Measurements from ENCODE around the gene HOXA3.

The HOXA3 gene

GRCh38 chr7:27111042-27111750 is 41.2 kb downstream of the HOXA3 start:
- Mint-ChIP-seq H3K36me3 (ENCODE audit: low read depth) (no peaks in the 10 kb centered on the region), H3K4me1 (ENCODE audit: low read depth) (no peaks in the 10 kb centered on the region), H3K27me3 (peaks cover 32% of the 10 kb centered on the region), H3K27ac (no peak overlapping the region), H3K4me3 (no peak overlapping the region), H3K9me3 (no peaks in the 10 kb centered on the region)
- DNase-seq: no peak

- Mint-ChIP-seq H3K4me1 (ENCODE audit: low read depth) (no peaks in the 10 kb centered on the region), H3K36me3 (ENCODE audit: low read depth) (no peaks in the 10 kb centered on the region), H3K9me3 (no peaks in the 10 kb centered on the region), H3K27me3 (peaks cover 37% of the 10 kb centered on the region), H3K27ac (no peak overlapping the region), H3K4me3 (no peak overlapping the region)
- no peak for DNase-seq
Observed at GRCh38 chr7:27110186-27111031, 42.0 kb downstream of the HOXA3 start.

GRCh38 chr7:27109466-27110185 is 42.8 kb downstream of the HOXA3 start:
- no peak for DNase-seq
- Mint-ChIP-seq H3K4me1 (ENCODE audit: low read depth) (no peaks in the 10 kb centered on the region), H3K27me3 (peaks cover 44% of the 10 kb centered on the region), H3K9me3 (no peaks in the 10 kb centered on the region), H3K36me3 (ENCODE audit: low read depth) (no peaks in the 10 kb centered on the region), H3K27ac (no peak overlapping the region), H3K4me3 (no peak overlapping the region)

- Mint-ChIP-seq H3K27me3 (peaks cover 50% of the 10 kb centered on the region), H3K36me3 (ENCODE audit: low read depth) (no peaks in the 10 kb centered on the region), H3K9me3 (no peaks in the 10 kb centered on the region), H3K4me3 (no peak overlapping the region), H3K4me1 (ENCODE audit: low read depth) (peaks cover 2% of the 10 kb centered on the region), H3K27ac (no peak overlapping the region)
- DNase-seq: no peak
Observed at GRCh38 chr7:27108390-27109127, 43.8 kb downstream of the HOXA3 start.

GRCh38 chr7:27107391-27108381 is 44.7 kb downstream of the HOXA3 start:
- H3K27me3 Mint-ChIP-seq: peaks cover 53% of the 10 kb centered on the region
- H3K9me3 Mint-ChIP-seq: no peaks in the 10 kb centered on the region
- H3K27ac Mint-ChIP-seq: no peak overlapping the region
- H3K4me3 Mint-ChIP-seq: no peak overlapping the region
- H3K36me3 Mint-ChIP-seq (ENCODE audit: low read depth): no peaks in the 10 kb centered on the region
- peaks cover 6% of the 10 kb centered on the region for H3K4me1 Mint-ChIP-seq (ENCODE audit: low read depth)
- no peak for DNase-seq

- Mint-ChIP-seq H3K9me3 (no peaks in the 10 kb centered on the region), H3K27me3 (peaks cover 58% of the 10 kb centered on the region), H3K4me1 (ENCODE audit: low read depth) (peaks cover 12% of the 10 kb centered on the region), H3K4me3 (no peak overlapping the region), H3K27ac (no peak overlapping the region), H3K36me3 (ENCODE audit: low read depth) (no peaks in the 10 kb centered on the region)
- no peak for DNase-seq
Observed at GRCh38 chr7:27106901-27107240, 45.5 kb downstream of the HOXA3 start.

- no peaks in the 10 kb centered on the region for H3K36me3 Mint-ChIP-seq (ENCODE audit: low read depth)
- no peak overlapping the region for H3K4me3 Mint-ChIP-seq
- H3K9me3 Mint-ChIP-seq: no peaks in the 10 kb centered on the region
- H3K4me1 Mint-ChIP-seq (ENCODE audit: low read depth): peaks cover 16% of the 10 kb centered on the region
- H3K27me3 Mint-ChIP-seq: peaks cover 58% of the 10 kb centered on the region
- no peak overlapping the region for H3K27ac Mint-ChIP-seq
- DNase-seq: no peak
Observed at GRCh38 chr7:27106181-27106900, 46.0 kb downstream of the HOXA3 start.

- no peak for DNase-seq
- Mint-ChIP-seq H3K4me1 (ENCODE audit: low read depth) (peaks cover 16% of the 10 kb centered on the region), H3K36me3 (ENCODE audit: low read depth) (no peaks in the 10 kb centered on the region), H3K27me3 (peaks cover 64% of the 10 kb centered on the region), H3K27ac (no peak overlapping the region), H3K4me3 (no peak overlapping the region), H3K9me3 (no peaks in the 10 kb centered on the region)
Observed at GRCh38 chr7:27105301-27106031, 46.9 kb downstream of the HOXA3 start.

GRCh38 chr7:27104341-27105058 is 47.9 kb downstream of the HOXA3 start:
- DNase-seq: no peak
- no peak overlapping the region for H3K4me3 Mint-ChIP-seq
- H3K9me3 Mint-ChIP-seq: no peaks in the 10 kb centered on the region
- H3K4me1 Mint-ChIP-seq (ENCODE audit: low read depth): peaks cover 16% of the 10 kb centered on the region
- H3K27ac Mint-ChIP-seq: no peak overlapping the region
- no peaks in the 10 kb centered on the region for H3K36me3 Mint-ChIP-seq (ENCODE audit: low read depth)
- peaks cover 67% of the 10 kb centered on the region for H3K27me3 Mint-ChIP-seq

- Mint-ChIP-seq H3K4me3 (no peak overlapping the region), H3K4me1 (ENCODE audit: low read depth) (peaks cover 21% of the 10 kb centered on the region), H3K36me3 (ENCODE audit: low read depth) (no peaks in the 10 kb centered on the region), H3K27me3 (peaks cover 75% of the 10 kb centered on the region), H3K9me3 (no peaks in the 10 kb centered on the region), H3K27ac (no peak overlapping the region)
- DNase-seq: no peak
Observed at GRCh38 chr7:27103489-27104226, 48.7 kb downstream of the HOXA3 start.

- peaks cover 83% of the 10 kb centered on the region for H3K27me3 Mint-ChIP-seq
- peaks cover 26% of the 10 kb centered on the region for H3K4me1 Mint-ChIP-seq (ENCODE audit: low read depth)
- no peaks in the 10 kb centered on the region for H3K36me3 Mint-ChIP-seq (ENCODE audit: low read depth)
- H3K27ac Mint-ChIP-seq: no peak within 1 kb of the TSS
- no peaks in the 10 kb centered on the region for H3K9me3 Mint-ChIP-seq
- no peak for DNase-seq
- H3K4me3 Mint-ChIP-seq: peak within 1 kb of the TSS; percentile 40
Observed at GRCh38 chr7:27102581-27103442, 49.6 kb downstream of the HOXA3 start, which contains the start of gene HOXA2. Gene HOXA2, minus strand, starts transcription at chr7:27102683. Its CDS starts 183 bp downstream, at chr7:27102500.
